PFSK-1 (cell line): ENCODE data around the gene KIF5C.

Experiments
- FOXP2 ChIP-seq: optimal IDR thresholded peaks from 2 replicates; pipeline ENCODE3; 2011; ENCODE audit warnings: borderline replicate concordance, control low read depth, inconsistent platforms; ENCODE audit not compliant: insufficient read depth; ENCODE audit errors: extremely low read length, extremely low read depth
- POLR2AphosphoS5 ChIP-seq: IDR thresholded peaks from 2 replicates; pipeline ENCODE4 v1.6.1; 2012; ENCODE audit warnings: low read depth, mild to moderate bottlenecking, control low read depth, low read length, moderate library complexity
- SIN3A ChIP-seq: IDR thresholded peaks from 2 replicates; pipeline ENCODE4 v1.6.1; 2012; ENCODE audit warnings: mild to moderate bottlenecking, low read length, moderate library complexity, borderline replicate concordance; ENCODE audit not compliant: insufficient read depth
- TAF1 ChIP-seq: IDR thresholded peaks from 2 replicates; pipeline ENCODE4 v1.6.1; 2012; ENCODE audit warnings: low read length, control low read depth, borderline replicate concordance; ENCODE audit not compliant: insufficient read depth
- TF ChIP-seq, protein P1 (sequence below), 2 experiments: IDR thresholded peaks; 2 replicates each; pipeline versions ENCODE4 v1.6.1 to v1.8.0; 2011 to 2012; ENCODE audit warnings: low read depth in 2 of 2, low read length in 2 of 2, control low read depth in 1 of 2, inconsistent platforms in 1 of 2, mild to moderate bottlenecking in 1 of 2, moderate library complexity in 1 of 2; ENCODE audit not compliant: insufficient read depth in 1 of 2

KIF5C gene

GRCh38 chr2:149058936-149059335, 183.9 kb downstream of the KIF5C start:
- no peak for TF ChIP-seq POLR2AphosphoS5
- no peak for TF ChIP-seq TAF1
- TF ChIP-seq, protein P1, sequence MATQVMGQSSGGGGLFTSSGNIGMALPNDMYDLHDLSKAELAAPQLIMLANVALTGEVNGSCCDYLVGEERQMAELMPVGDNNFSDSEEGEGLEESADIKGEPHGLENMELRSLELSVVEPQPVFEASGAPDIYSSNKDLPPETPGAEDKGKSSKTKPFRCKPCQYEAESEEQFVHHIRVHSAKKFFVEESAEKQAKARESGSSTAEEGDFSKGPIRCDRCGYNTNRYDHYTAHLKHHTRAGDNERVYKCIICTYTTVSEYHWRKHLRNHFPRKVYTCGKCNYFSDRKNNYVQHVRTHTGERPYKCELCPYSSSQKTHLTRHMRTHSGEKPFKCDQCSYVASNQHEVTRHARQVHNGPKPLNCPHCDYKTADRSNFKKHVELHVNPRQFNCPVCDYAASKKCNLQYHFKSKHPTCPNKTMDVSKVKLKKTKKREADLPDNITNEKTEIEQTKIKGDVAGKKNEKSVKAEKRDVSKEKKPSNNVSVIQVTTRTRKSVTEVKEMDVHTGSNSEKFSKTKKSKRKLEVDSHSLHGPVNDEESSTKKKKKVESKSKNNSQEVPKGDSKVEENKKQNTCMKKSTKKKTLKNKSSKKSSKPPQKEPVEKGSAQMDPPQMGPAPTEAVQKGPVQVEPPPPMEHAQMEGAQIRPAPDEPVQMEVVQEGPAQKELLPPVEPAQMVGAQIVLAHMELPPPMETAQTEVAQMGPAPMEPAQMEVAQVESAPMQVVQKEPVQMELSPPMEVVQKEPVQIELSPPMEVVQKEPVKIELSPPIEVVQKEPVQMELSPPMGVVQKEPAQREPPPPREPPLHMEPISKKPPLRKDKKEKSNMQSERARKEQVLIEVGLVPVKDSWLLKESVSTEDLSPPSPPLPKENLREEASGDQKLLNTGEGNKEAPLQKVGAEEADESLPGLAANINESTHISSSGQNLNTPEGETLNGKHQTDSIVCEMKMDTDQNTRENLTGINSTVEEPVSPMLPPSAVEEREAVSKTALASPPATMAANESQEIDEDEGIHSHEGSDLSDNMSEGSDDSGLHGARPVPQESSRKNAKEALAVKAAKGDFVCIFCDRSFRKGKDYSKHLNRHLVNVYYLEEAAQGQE (IDR thresholded peaks at IDR 0.05; ENCODE audit: insufficient read depth in 1 of 2, low read depth in 2 of 2, low read length in 2 of 2), result no peak
- no peak for TF ChIP-seq SIN3A
- no peak for TF ChIP-seq FOXP2

- TF ChIP-seq TAF1, result no peak
- TF ChIP-seq, protein P1 (IDR thresholded peaks at IDR 0.05; ENCODE audit: insufficient read depth in 1 of 2, low read depth in 2 of 2, low read length in 2 of 2), result no peak
- no peak for TF ChIP-seq FOXP2
Measured at GRCh38 chr2:149059822-149060221, 184.8 kb downstream of the KIF5C start.

- TF ChIP-seq, protein P1 (IDR thresholded peaks at IDR 0.05; ENCODE audit: insufficient read depth in 1 of 2, low read depth in 2 of 2, low read length in 2 of 2), result no peak
- TF ChIP-seq POLR2AphosphoS5 (no peak), FOXP2 (no peak), TAF1 (no peak), SIN3A (no peak)
Measured at GRCh38 chr2:149061133-149061745, 186.2 kb downstream of the KIF5C start.

- TF ChIP-seq, protein P1 (IDR thresholded peaks at IDR 0.05; ENCODE audit: insufficient read depth in 1 of 2, low read depth in 2 of 2, low read length in 2 of 2), result no peak
- TF ChIP-seq FOXP2 (no peak), SIN3A (no peak), POLR2AphosphoS5 (no peak), TAF1 (no peak)
Measured at GRCh38 chr2:149062531-149062930, 187.5 kb downstream of the KIF5C start.

DNA sequence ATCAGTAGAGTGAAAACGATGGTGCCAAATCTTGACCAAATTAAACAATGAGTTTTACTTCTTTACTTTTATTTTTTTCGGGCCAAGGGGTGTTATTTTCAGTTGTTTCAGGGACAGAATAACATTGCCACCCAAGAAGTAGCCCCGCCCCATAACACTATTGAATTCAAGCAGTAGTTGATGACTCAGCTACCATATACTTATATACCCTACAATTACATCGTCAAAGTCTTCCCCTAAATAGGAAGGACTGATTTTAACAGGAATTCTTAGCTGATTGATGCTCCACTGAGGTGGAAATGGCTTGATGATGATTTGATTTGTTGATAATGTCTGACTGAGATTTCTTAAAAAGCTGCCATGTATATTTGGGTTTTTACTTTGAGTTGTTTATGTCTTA, 188.2 kb downstream of the KIF5C start:
- TF ChIP-seq FOXP2 (no peak), TAF1 (no peak), POLR2AphosphoS5 (no peak), SIN3A (no peak)
- TF ChIP-seq, protein P1 (IDR thresholded peaks at IDR 0.05; ENCODE audit: insufficient read depth in 1 of 2, low read depth in 2 of 2, low read length in 2 of 2), result no peak
